ENCODE measurements around the gene DTNB.

Gene DTNB

DNA sequence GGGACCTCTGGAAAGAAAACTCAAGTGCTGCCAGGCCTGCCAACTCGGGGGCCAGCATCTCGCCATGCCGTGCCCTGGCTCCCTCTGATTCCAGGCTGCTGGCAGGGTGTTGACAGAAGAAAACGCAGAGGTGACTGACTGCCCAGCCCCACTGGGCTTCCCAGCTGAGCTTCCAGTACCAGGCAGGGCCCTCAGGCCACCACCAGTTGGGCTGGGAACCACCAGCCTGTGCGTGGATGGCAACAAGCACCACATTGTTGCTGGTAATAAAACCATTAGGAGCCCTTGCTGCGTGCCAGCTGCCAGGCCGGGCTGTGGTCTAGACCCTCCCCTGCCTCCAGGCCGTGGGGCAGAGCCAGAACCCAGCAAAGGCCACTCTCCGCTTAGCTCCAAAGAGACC is 340.8 kb downstream of the DTNB start:
- TF ChIP-seq, protein P1, sequence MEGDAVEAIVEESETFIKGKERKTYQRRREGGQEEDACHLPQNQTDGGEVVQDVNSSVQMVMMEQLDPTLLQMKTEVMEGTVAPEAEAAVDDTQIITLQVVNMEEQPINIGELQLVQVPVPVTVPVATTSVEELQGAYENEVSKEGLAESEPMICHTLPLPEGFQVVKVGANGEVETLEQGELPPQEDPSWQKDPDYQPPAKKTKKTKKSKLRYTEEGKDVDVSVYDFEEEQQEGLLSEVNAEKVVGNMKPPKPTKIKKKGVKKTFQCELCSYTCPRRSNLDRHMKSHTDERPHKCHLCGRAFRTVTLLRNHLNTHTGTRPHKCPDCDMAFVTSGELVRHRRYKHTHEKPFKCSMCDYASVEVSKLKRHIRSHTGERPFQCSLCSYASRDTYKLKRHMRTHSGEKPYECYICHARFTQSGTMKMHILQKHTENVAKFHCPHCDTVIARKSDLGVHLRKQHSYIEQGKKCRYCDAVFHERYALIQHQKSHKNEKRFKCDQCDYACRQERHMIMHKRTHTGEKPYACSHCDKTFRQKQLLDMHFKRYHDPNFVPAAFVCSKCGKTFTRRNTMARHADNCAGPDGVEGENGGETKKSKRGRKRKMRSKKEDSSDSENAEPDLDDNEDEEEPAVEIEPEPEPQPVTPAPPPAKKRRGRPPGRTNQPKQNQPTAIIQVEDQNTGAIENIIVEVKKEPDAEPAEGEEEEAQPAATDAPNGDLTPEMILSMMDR (IDR thresholded peaks at IDR 0.05; ENCODE audit: control insufficient read depth, extremely low read depth, insufficient read depth), result no peak
- no peak for DNase-seq (ENCODE audit: low read depth)
- H3K4me3 ChIP-seq (ENCODE audit: low read depth, low read length), result no peak overlapping the region

DNA sequence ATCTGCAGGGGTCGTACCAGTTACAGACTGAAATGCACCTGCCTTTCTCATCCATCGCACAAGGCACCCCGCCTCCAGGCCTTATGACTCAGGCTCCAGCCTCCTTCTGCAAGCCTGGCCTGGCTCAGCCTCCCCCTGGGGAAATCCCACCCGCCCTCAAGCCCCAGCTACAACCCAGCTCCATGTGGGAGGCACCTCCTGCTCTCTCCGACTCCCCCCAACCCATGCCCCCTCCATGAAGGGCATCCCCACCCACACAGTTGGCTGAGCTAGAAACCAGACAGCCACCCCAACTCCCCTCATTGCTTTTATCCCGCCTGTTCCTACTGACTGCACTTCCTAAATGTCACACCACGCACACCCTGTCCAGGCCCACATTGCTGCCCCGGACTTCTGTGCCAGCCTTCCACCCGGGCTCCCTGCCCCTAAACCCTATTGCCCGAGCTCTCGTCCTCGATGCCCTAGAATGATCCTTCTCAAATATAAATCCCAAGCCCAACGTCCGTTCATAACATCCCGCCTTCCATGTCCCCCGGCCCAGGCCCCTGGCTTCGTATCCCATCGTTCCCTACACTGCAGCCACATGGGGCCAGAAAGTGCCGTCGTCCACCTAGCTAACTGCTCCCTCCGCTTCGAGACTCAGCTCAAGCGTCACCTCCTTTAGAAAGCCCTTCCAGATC is 341.6 kb downstream of the DTNB start:
- TF ChIP-seq, protein P1 (IDR thresholded peaks at IDR 0.05; ENCODE audit: control insufficient read depth, extremely low read depth, insufficient read depth), result no peak
- DNase-seq (ENCODE audit: low read depth), result no peak
- no peak overlapping the region for H3K4me3 ChIP-seq (ENCODE audit: low read depth, low read length)

DNA sequence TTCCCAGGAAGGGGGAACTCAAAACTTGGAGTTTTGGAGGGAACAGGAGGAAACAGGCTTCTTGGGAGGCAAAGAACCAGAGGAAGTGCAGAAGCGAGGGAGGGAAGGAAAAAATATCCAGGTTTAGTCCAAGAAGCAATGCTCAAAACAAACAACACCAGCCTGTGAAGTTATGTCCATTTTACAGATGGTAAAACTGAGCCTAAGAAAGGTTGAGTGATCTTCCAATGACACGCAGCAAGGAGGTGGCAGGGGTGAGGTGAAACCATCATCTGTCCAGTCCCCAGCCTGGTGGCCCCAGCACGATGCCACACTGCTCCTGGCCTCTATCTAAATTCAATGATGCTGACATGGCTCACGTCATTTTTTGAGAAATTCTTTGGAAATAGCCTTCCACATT is 342.4 kb downstream of the DTNB start:
- no peak for DNase-seq (ENCODE audit: low read depth)
- H3K4me3 ChIP-seq (ENCODE audit: low read depth, low read length), result no peak overlapping the region
- TF ChIP-seq, protein P1 (IDR thresholded peaks at IDR 0.05; ENCODE audit: control insufficient read depth, extremely low read depth, insufficient read depth), result no peak

DNA sequence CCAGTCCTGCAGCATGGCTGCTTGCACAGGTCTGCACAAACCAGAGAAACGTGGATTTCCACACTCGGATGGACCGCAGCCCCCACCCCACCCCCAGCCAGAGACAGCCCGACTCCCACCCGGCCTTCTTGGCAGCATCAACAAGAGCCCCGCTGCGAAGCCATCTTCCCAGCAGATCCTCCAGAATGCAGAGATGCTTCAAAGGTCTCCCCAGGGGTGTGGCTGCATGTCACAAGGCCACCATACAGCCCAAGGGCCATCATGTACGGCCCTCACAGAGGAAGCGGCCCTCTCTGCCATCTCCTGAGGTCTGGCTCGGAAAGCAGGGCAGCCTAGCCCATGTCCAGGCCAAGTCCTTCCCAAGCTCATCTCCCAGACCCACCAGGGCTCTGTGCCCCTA is 343.1 kb downstream of the DTNB start:
- DNase-seq (ENCODE audit: low read depth), result no peak
- TF ChIP-seq, protein P1 (IDR thresholded peaks at IDR 0.05; ENCODE audit: control insufficient read depth, extremely low read depth, insufficient read depth), result no peak
- no peak overlapping the region for H3K4me3 ChIP-seq (ENCODE audit: low read depth, low read length)

DNA sequence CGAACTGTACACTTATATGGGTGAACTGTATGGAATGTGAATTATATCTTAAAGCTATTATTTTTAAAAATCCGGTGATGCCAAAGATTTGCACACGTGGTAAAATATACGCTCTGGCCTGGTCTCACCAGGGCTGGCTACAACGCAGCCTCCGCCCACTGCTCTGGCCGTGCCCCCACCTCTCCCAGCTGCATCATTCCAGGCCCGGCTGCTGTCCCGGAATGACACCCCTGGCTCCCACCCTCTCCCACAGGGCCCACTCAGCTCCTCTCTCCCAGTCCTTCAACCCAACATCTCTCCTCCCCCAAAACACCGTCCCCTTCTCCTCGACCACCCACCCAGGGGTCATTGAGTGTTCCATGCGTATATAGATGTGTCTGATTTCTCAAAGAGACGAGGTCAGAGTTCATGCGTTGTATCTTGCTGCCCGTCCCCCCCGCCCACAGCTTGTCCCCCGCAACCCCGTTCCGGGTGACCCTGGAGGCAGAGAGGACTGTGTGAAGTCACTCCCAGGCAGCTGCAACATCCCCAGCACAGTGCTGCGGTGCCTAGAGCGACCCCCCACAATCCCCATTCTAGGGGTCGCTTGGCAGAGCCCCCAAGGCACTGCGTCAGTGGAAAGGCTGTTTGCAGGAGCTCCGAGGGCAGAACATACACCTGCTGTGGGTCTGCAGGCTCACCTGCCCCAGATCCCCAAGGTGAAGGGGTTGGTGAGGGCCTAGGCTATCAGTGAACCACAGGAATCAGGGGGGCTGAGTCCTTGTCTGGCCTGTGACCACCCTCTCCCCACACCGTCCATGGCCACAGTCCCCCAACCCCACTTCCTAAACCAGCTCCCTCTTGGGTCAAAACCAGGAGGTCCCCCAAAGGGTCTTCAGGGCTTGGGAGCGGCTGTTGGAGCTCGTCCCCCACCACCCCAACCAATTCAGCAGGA is 345.0 kb downstream of the DTNB start:
- TF ChIP-seq, protein P1 (IDR thresholded peaks at IDR 0.05; ENCODE audit: control insufficient read depth, extremely low read depth, insufficient read depth), result no peak
- DNase-seq (ENCODE audit: low read depth), result no peak

More for the DNA sequence above, 345.0 kb downstream of the DTNB start:
- H3K4me3 ChIP-seq (ENCODE audit: low read depth, low read length), result no peak overlapping the region

Measured in LNCaP clone FGC (cell line).